GM19397 (cell line): ENCODE measurements around the gene DNAJC30.
"Not testable (repeated sequence)": the region's sequence is repeated elsewhere in the genome, so short reads cannot be mapped to it uniquely, and the experiment has no call there.

ENCODE experiments used
- ATAC-seq: cut with Tn5 transposase; IDR thresholded peaks from one replicate; pipeline ENCODE4 v1.9.1; 2021; ENCODE audit warnings: mild to moderate bottlenecking, moderate library complexity; ENCODE audit not compliant: unreplicated experiment

DNAJC30 gene

GRCh38 chr7:73683788-73684693 is 788 bp upstream of the DNAJC30 start:
- peak; percentile 7 for ATAC-seq

GRCh38 chr7:73682745-73683055 is 553 bp downstream of the DNAJC30 start:
- no peak for ATAC-seq

GRCh38 chr7:73681031-73681430 is 2.2 kb downstream of the DNAJC30 start:
- no peak for ATAC-seq

- ATAC-seq, result no peak
These were observed 2.8 kb downstream of the DNAJC30 start for GRCh38 chr7:73680501-73680900.

GRCh38 chr7:73679709-73680108 is 3.5 kb downstream of the DNAJC30 start:
- no peak for ATAC-seq

- no peak for ATAC-seq
These were observed 4.4 kb downstream of the DNAJC30 start for GRCh38 chr7:73678862-73679261.

GRCh38 chr7:73676062-73676461 is 7.2 kb downstream of the DNAJC30 start:
- ATAC-seq, result not testable (repeated sequence)

- no peak for ATAC-seq
These were observed 8.7 kb downstream of the DNAJC30 start for GRCh38 chr7:73674468-73675124.

GRCh38 chr7:73671857-73672445 is 11.3 kb downstream of the DNAJC30 start:
- no peak for ATAC-seq

GRCh38 chr7:73671322-73671661 is 12.0 kb downstream of the DNAJC30 start:
- no peak for ATAC-seq

- no peak for ATAC-seq
These were observed 13.3 kb downstream of the DNAJC30 start for GRCh38 chr7:73669858-73670385.

- no peak for ATAC-seq
These were observed 14.0 kb downstream of the DNAJC30 start for GRCh38 chr7:73669288-73669701.

GRCh38 chr7:73668886-73669230 is 14.4 kb downstream of the DNAJC30 start:
- ATAC-seq, result no peak

GRCh38 chr7:73668103-73668885 is 15.0 kb downstream of the DNAJC30 start:
- no peak for ATAC-seq

GRCh38 chr7:73667344-73668102 is 15.7 kb downstream of the DNAJC30 start, which contains the start of gene VPS37D:
Gene VPS37D, plus strand, starts transcription at chr7:73667831. Its CDS starts 128 bp downstream, at chr7:73667959.
- ATAC-seq, result peak; percentile 90

- ATAC-seq, result no peak
These were observed 20.2 kb downstream of the DNAJC30 start for GRCh38 chr7:73663033-73663432.

GRCh38 chr7:73660594-73660993 is 22.7 kb downstream of the DNAJC30 start:
- ATAC-seq, result not testable (repeated sequence)

- ATAC-seq, result no peak
These were observed 23.3 kb downstream of the DNAJC30 start for GRCh38 chr7:73659983-73660382.

- not testable (repeated sequence) for ATAC-seq
These were observed 27.9 kb downstream of the DNAJC30 start for GRCh38 chr7:73655309-73655708.

- no peak for ATAC-seq
These were observed 30.7 kb downstream of the DNAJC30 start for GRCh38 chr7:73652541-73652949.
